ENCODE measurements around the gene ALAD.

- no peak for TF ChIP-seq CTCF (IDR thresholded peaks at IDR 0.05; ENCODE audit: borderline replicate concordance, extremely low read depth, low read length, poor library complexity, severe bottlenecking)
- no peak for TF ChIP-seq EZH2 (IDR thresholded peaks at IDR 0.05; ENCODE audit: borderline replicate concordance, low read depth, low read length, severe bottlenecking)
Measured at GRCh38 chr9:113352006-113352405, 49.1 kb downstream of the ALAD start.

Data from DND-41 (cell line).